Measurements from ENCODE around the gene MYRIP.

DNA sequence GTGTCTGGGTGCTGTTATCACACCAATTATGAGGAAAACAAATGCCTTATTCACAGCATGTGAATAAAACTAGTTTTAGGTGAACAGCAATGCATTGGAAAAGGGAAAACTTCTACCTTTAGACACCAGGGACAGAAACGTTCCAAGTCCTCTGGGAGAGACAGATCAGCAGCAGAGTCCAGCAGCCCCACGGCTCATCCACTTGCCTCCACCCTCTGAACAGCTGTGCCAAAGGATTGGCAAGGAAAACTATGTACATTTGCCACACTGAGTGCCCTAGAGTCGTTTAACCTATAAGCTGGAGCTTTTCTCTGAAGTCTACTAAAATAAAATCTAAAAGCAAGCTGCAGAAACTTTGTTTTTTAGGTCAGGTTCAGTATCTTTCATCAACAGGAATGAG, 392.4 kb downstream of the MYRIP start:
- TF ChIP-seq TAF1 (IDR thresholded peaks at IDR 0.05; ENCODE audit: borderline replicate concordance, insufficient read depth, low read length) (no peak), POLR2AphosphoS5 (IDR thresholded peaks at IDR 0.05; ENCODE audit: low read depth, low read length) (no peak)
- TF ChIP-seq, protein P1, sequence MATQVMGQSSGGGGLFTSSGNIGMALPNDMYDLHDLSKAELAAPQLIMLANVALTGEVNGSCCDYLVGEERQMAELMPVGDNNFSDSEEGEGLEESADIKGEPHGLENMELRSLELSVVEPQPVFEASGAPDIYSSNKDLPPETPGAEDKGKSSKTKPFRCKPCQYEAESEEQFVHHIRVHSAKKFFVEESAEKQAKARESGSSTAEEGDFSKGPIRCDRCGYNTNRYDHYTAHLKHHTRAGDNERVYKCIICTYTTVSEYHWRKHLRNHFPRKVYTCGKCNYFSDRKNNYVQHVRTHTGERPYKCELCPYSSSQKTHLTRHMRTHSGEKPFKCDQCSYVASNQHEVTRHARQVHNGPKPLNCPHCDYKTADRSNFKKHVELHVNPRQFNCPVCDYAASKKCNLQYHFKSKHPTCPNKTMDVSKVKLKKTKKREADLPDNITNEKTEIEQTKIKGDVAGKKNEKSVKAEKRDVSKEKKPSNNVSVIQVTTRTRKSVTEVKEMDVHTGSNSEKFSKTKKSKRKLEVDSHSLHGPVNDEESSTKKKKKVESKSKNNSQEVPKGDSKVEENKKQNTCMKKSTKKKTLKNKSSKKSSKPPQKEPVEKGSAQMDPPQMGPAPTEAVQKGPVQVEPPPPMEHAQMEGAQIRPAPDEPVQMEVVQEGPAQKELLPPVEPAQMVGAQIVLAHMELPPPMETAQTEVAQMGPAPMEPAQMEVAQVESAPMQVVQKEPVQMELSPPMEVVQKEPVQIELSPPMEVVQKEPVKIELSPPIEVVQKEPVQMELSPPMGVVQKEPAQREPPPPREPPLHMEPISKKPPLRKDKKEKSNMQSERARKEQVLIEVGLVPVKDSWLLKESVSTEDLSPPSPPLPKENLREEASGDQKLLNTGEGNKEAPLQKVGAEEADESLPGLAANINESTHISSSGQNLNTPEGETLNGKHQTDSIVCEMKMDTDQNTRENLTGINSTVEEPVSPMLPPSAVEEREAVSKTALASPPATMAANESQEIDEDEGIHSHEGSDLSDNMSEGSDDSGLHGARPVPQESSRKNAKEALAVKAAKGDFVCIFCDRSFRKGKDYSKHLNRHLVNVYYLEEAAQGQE (IDR thresholded peaks at IDR 0.05; ENCODE audit: insufficient read depth in 1 of 2, low read depth in 2 of 2, low read length in 2 of 2) = no peak

Data from PFSK-1 (cell line).